Measurements from ENCODE around the gene DCLK2. TPM values are rescaled to one million over a fixed set of nuclear protein-coding genes. Genes with fewer than 3 reads are reported as not detected.

Gene DCLK2
- total RNA-seq, 2 experiments from 2014 or later, result not detected

DNA sequence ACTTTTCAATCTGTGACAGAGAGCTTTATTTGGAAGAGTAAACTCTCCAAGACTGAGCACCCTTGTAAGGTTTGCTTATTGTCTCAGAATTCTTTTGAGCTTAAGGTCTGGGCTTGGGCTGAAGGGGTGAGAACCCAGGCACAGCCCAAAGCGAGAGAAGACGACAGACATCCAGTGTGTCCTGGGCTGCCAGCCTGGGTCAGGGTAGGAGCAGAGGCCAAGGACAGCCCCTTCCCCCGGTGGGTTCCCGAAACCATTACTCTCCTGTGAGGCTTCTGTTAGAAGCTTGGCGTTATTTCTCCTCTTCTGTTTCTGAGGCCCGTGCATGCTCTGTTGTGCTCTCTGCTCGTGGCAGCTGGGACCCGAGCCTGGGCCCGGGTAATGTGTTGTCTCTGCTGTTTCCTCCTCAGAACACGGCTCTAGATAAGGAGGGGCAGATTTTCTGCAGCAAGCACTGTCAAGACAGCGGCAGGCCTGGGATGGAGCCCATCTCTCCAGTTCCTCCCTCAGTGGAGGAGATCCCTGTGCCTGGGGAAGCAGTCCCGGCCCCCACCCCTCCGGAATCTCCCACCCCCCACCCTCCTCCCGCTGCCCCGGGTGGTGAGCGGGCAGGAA, 177.5 kb downstream of the DCLK2 start:
- intact Hi-C loops (cut with micrococcal nuclease), result no loop called here
- CTCF ChIA-PET, result interaction anchor here (0.7 to 3.0 kb wide), 2 partner anchors 12 to 55 kb away, joined by 3 to 12 read pairs; no protein-coding TSS in a partner anchor
- peaks cover 1% of the 10 kb centered on the region for H3K36me3 Mint-ChIP-seq (ENCODE audit: low read depth)
- no peaks in the 10 kb centered on the region for H3K27me3 Mint-ChIP-seq (ENCODE audit: low read depth)
- no peak for DNase-seq
- no peak overlapping the region for H3K27ac Mint-ChIP-seq
- no peaks in the 10 kb centered on the region for H3K9me3 Mint-ChIP-seq
- H3K4me1 Mint-ChIP-seq (ENCODE audit: low read depth), result no peaks in the 10 kb centered on the region
- H3K4me3 Mint-ChIP-seq, result no peak overlapping the region

DNA sequence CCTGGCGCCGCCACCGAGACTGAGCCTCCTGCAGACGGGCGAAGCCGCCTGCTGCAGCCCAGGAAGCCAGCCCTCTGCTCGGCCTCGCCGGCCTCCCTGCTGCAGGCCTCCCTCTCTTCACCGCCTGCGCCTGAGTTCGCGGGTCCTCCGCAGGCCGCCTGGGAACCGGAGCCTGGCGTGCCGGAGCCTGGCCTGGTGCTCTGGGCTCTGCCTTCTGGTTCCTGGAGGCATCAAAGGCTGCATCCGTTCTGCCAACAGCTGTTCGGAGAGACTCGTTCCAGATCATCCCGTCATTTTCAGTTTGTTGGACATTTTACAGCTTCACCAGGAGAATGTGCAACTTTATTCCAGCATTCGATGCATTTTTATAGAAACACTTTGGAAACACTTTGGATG, 178.0 kb downstream of the DCLK2 start:
- DNase-seq, result no peak
- no peaks in the 10 kb centered on the region for H3K9me3 Mint-ChIP-seq
- H3K36me3 Mint-ChIP-seq (ENCODE audit: low read depth), result peaks cover 1% of the 10 kb centered on the region
- no peaks in the 10 kb centered on the region for H3K4me1 Mint-ChIP-seq (ENCODE audit: low read depth)
- H3K27me3 Mint-ChIP-seq (ENCODE audit: low read depth), result no peaks in the 10 kb centered on the region
- intact Hi-C loops (cut with micrococcal nuclease), result no loop called here
- H3K27ac Mint-ChIP-seq, result no peak overlapping the region
- CTCF ChIA-PET, result interaction anchor here (3.0 kb wide), 1 partner anchor 13 kb away, joined by 12 read pairs; no protein-coding TSS in a partner anchor
- no peak overlapping the region for H3K4me3 Mint-ChIP-seq

DNA sequence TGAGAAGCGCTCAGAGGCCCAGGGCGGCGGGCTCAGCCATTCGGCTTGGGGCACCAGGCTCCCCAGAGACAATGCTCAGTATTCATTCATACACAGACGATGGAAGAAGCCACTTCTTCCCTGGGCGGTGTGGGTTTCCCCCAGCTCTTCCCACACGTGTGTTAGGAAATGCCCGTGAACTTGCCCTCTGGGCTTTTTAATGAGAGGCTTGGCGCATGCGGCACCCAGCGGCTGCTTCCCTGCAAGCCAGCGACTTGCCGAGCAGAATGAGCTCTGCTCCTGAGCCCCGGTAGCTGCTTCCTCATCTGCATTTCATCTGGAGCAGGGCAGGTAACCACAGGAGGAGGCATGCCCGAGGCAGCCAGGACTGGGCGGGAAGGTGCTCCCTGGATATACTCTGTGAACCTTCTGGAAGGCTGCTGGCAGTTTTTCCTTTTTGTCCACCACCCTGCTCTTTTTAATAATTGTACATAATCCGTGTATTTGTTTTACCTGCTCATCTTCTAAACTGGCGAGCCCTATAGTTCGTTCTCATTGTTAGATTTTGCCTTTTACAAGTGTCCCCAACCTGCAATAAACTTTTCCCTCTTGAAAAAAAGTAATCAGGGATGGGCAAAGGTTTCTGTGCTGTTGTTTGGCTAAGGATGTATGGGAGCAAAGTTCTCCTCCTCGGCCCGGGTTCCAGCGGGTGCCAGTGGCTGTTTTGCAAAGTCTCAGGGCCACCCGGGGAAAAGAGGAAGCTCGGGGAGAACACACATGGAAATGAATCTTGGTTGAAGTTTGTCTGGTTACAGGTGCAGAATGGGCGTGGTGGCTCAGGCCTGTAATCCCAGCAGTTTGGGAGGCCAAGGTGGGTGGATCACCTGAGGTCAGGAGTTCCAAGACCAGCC, 178.8 kb downstream of the DCLK2 start:
- intact Hi-C loops (cut with micrococcal nuclease), result no loop called here
- H3K27me3 Mint-ChIP-seq (ENCODE audit: low read depth), result no peaks in the 10 kb centered on the region
- no peak overlapping the region for H3K4me3 Mint-ChIP-seq
- no peak for DNase-seq
- CTCF ChIA-PET, result interaction anchor here (3.0 kb wide), 1 partner anchor 14 kb away, joined by 12 read pairs; no protein-coding TSS in a partner anchor
- peaks cover 1% of the 10 kb centered on the region for H3K36me3 Mint-ChIP-seq (ENCODE audit: low read depth)
- H3K4me1 Mint-ChIP-seq (ENCODE audit: low read depth), result no peaks in the 10 kb centered on the region
- no peaks in the 10 kb centered on the region for H3K9me3 Mint-ChIP-seq
- no peak overlapping the region for H3K27ac Mint-ChIP-seq

DNA sequence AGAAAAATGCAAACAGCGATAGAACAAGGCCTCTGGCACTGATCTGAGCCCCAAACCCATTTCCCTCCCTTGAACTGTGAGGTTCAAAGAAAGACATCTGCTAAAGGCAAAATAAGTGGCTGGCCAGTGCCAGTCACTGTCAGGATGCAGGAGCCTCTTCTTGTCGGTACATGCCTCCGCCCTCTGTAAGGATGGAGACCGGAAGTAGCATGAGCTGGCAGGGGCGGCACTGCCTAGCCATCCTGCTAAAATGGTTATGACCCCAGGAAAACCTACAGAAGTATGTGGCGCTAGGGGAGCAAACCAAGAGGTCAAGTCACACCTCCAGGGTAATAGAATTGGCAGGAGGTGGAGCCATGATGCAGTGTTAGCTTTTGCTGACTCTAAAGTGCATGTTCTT, 180.3 kb downstream of the DCLK2 start:
- H3K36me3 Mint-ChIP-seq (ENCODE audit: low read depth), result peaks cover 3% of the 10 kb centered on the region
- intact Hi-C loops (cut with micrococcal nuclease), result no loop called here
- no peak overlapping the region for H3K27ac Mint-ChIP-seq
- H3K9me3 Mint-ChIP-seq, result no peaks in the 10 kb centered on the region
- CTCF ChIA-PET, result interaction anchor here (3.0 kb wide), 1 partner anchor 15 kb away, joined by 12 read pairs; no protein-coding TSS in a partner anchor
- H3K27me3 Mint-ChIP-seq (ENCODE audit: low read depth), result no peaks in the 10 kb centered on the region
- H3K4me1 Mint-ChIP-seq (ENCODE audit: low read depth), result no peaks in the 10 kb centered on the region
- H3K4me3 Mint-ChIP-seq, result no peak overlapping the region
- DNase-seq, result no peak

DNA sequence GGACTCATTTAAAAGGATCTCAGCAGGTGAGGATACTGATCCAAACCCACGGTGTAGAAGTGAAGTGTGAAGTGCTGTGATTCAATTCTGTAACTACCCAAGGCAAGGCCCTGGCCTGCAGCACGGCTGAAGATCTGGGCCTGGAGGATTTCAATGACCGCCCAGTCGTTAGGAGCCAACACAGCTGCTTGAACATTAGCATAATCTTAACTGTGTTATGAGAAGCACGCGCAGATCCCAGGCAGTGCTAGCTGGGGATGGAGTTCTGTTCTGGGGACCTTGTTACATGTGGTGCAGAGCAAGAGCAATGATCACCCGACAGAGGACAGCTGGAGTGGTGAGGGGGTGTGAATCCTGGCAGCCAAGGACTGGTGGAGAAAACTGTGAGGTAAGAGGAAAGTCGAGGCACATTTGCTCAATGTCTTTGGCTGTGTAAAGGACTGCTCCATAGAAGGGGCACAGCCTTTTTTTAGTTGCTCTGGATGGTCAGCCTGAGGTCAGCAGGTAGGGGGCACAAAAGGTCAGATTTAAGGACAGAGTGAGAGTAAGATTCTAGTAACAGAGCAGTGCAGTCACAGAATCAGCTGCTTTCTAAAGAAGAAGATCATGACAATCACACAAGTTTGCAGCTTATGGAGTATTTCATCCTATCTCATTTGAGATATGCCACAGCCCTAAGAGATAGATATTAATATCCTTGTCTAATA, 181.8 kb downstream of the DCLK2 start:
- intact Hi-C loops (cut with micrococcal nuclease), result no loop called here
- DNase-seq, result no peak

DNA sequence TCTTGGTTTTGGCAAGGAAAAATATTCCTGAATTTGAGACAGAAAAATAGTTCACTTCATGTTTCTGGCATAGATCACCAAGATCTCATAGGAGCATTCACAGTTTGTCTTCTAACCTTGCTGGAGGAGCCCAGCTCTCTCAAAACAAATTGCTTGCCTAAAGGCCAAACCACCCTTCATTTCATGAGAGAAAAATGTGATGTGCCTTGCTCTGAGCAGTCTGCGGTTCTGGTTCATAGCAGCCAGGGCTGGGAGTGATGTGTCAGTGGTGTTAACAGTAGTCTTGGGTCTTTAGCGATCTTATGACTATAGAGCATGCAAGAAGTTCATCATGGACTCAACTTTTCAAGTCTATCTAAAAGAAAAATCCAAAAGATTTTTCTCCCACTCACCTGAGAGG, 183.3 kb downstream of the DCLK2 start:
- Mint-ChIP-seq H3K4me3 (no peak overlapping the region), H3K4me1 (ENCODE audit: low read depth) (no peaks in the 10 kb centered on the region), H3K36me3 (ENCODE audit: low read depth) (peaks cover 12% of the 10 kb centered on the region), H3K9me3 (no peaks in the 10 kb centered on the region), H3K27ac (no peak overlapping the region), H3K27me3 (ENCODE audit: low read depth) (no peaks in the 10 kb centered on the region)
- CTCF ChIA-PET, result no interaction called here
- DNase-seq, result no peak
- intact Hi-C loops (cut with micrococcal nuclease), result no loop called here

More for the DNA sequence above, 181.8 kb downstream of the DCLK2 start:
- Mint-ChIP-seq H3K27ac (no peak overlapping the region), H3K36me3 (ENCODE audit: low read depth) (peaks cover 8% of the 10 kb centered on the region), H3K9me3 (no peaks in the 10 kb centered on the region), H3K27me3 (ENCODE audit: low read depth) (no peaks in the 10 kb centered on the region), H3K4me1 (ENCODE audit: low read depth) (no peaks in the 10 kb centered on the region), H3K4me3 (no peak overlapping the region)
- CTCF ChIA-PET, result interaction anchor here (1.7 kb wide), 1 partner anchor 18 kb away, joined by 5 read pairs; no protein-coding TSS in a partner anchor

DNA sequence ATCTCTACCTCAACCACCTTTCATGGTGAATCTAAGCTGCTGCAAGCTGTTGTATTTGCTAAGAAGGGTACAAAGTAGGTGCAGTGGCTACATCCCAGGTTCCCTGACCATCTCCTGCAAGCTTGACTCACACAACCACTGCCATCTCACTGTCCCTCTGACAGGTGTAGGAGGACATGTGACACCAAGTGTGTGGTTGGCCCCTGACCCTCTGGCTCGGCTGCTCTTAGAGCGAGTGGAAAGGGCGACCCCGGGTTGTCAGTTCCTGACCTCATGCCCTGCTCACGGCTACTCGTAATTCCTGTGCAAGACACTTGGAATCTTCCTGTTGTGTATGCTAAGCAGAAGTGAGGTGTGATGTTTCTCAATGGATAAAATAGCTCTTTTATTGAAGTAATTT, 184.4 kb downstream of the DCLK2 start:
- no peak for DNase-seq
- peaks cover 12% of the 10 kb centered on the region for H3K36me3 Mint-ChIP-seq (ENCODE audit: low read depth)
- no peaks in the 10 kb centered on the region for H3K27me3 Mint-ChIP-seq (ENCODE audit: low read depth)
- H3K4me1 Mint-ChIP-seq (ENCODE audit: low read depth), result no peaks in the 10 kb centered on the region
- no peak overlapping the region for H3K27ac Mint-ChIP-seq
- no peak overlapping the region for H3K4me3 Mint-ChIP-seq
- CTCF ChIA-PET, result interaction anchor here (0.6 to 1.1 kb wide), 2 partner anchors 18 to 286 kb away, joined by 4 to 5 read pairs; no protein-coding TSS in a partner anchor
- H3K9me3 Mint-ChIP-seq, result no peaks in the 10 kb centered on the region
- intact Hi-C loops (cut with micrococcal nuclease), result no loop called here

DNA sequence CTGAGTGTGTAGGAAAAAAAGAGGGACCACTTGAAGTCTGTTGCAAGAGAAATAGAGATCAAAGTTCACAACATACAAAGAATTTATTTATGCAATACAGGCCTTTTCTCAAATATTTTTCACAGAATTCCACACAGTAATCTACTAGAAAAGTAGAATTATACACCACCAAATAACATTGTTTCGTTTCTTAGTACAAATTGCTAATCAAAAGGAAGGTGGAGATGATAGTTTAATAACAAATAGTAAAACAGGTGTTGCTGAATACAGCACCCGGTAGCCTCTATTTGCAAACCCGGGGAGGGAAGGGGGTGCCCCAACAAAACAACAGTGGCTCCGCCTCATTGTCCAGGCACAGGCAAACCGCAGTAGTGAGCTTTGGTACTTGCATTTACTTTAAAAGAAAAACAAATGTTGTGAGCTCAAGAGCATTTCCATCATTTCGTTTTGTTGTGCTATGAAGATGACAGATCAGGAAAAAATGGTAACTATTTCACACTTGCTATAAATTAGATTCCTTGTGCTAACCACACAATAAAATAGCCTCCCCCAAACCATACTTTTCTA, 186.4 kb downstream of the DCLK2 start:
- peaks cover 23% of the 10 kb centered on the region for H3K36me3 Mint-ChIP-seq (ENCODE audit: low read depth)
- intact Hi-C loops (cut with micrococcal nuclease), result no loop called here
- H3K27me3 Mint-ChIP-seq (ENCODE audit: low read depth), result no peaks in the 10 kb centered on the region
- CTCF ChIA-PET, result no interaction called here
- no peak overlapping the region for H3K27ac Mint-ChIP-seq
- peaks cover 8% of the 10 kb centered on the region for H3K4me1 Mint-ChIP-seq (ENCODE audit: low read depth)
- H3K4me3 Mint-ChIP-seq, result no peak overlapping the region
- DNase-seq, result no peak
- no peaks in the 10 kb centered on the region for H3K9me3 Mint-ChIP-seq

DNA sequence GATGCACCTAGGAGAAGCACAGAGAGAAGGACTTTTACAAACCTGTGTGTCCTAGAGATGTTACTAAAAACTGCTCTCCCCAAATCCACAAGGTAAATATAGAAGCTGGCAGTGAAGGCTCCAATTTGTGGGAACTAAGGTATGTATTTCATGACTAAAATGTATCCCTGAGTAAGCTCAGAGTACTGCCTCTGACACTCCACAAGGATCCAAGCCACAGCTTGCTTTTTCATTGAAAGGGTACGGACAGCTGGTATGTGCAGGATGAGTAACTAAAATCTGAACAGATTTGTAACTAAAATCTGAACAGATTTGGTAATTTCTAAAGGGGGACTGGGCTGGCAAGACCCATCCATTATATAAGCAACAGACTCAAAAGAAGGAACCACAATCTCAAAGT, 187.6 kb downstream of the DCLK2 start:
- no peaks in the 10 kb centered on the region for H3K9me3 Mint-ChIP-seq
- no peaks in the 10 kb centered on the region for H3K27me3 Mint-ChIP-seq (ENCODE audit: low read depth)
- no peak for DNase-seq
- no peak overlapping the region for H3K4me3 Mint-ChIP-seq
- H3K36me3 Mint-ChIP-seq (ENCODE audit: low read depth), result peaks cover 33% of the 10 kb centered on the region
- CTCF ChIA-PET, result interaction anchor here (1.0 kb wide), 1 partner anchor 23 kb away, joined by 3 read pairs; no protein-coding TSS in a partner anchor
- peaks cover 8% of the 10 kb centered on the region for H3K4me1 Mint-ChIP-seq (ENCODE audit: low read depth)
- intact Hi-C loops (cut with micrococcal nuclease), result no loop called here
- no peak overlapping the region for H3K27ac Mint-ChIP-seq

DNA sequence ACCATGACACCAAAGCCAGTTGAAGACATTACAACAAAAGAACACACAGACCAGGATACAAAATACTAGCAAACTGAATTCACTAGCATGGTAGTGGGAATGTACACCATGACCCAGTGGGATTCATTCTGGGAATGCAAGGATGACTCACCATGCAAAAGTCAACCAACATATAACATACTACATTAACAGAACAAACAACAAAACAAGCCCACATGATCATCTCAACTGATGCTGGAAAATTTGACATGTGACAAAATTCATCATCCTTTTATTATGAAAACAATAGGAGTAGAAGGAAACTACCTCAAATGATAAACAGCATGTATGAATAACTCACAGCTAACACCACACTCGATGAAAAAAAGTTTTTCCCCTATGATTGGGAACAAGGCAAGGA, 190.2 kb downstream of the DCLK2 start:
- Mint-ChIP-seq H3K4me1 (ENCODE audit: low read depth) (peaks cover 8% of the 10 kb centered on the region), H3K27ac (no peak overlapping the region), H3K27me3 (ENCODE audit: low read depth) (no peaks in the 10 kb centered on the region), H3K9me3 (no peaks in the 10 kb centered on the region), H3K36me3 (ENCODE audit: low read depth) (peaks cover 46% of the 10 kb centered on the region), H3K4me3 (no peak overlapping the region)
- CTCF ChIA-PET, result no interaction called here
- no peak for DNase-seq
- intact Hi-C loops (cut with micrococcal nuclease), result no loop called here

DNA sequence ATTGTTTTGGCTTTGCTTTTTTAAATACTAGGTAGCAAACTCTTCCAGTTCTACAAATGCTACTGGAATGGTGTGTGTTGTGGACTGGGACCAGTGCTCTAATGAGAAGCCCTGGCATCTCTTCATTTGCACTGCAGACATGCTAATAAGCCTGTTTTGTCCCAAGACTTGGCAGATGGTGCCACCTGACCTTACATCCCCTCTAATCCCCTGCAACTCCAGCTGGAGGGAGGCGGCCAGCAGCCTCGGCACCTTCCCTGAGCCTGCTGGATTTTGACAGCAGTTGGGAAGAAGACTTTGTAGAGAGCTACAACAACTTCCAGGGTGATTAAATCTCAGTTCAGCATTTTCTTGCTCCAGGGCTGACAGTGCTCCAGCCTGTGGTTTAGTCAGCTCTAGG, 200.0 kb downstream of the DCLK2 start:
- DNase-seq, result no peak
- Mint-ChIP-seq H3K4me1 (ENCODE audit: low read depth) (no peaks in the 10 kb centered on the region), H3K4me3 (no peak overlapping the region), H3K27me3 (ENCODE audit: low read depth) (no peaks in the 10 kb centered on the region), H3K27ac (no peak overlapping the region), H3K9me3 (peaks cover 13% of the 10 kb centered on the region), H3K36me3 (ENCODE audit: low read depth) (peaks cover 88% of the 10 kb centered on the region)
- CTCF ChIA-PET, result no interaction called here
- intact Hi-C loops (cut with micrococcal nuclease), result no loop called here

Measured in activated naive CD4-positive, alpha-beta T cell treated with anti-CD3 and anti-CD28 coated beads for 36 hours (primary cell).